ENCODE data around the gene CNTN6. TPM values are rescaled to one million over a fixed set of nuclear protein-coding genes. Genes with fewer than 3 reads are reported as not detected.

Gene CNTN6
- total and polyA plus RNA-seq, 12 donors: 0.01 to 0.22 (median 0.11) TPM; not detected in 9

- WGBS, 2 donors: 49 to 69% methylated on average over 6 of the region's 6 CpGs
- TF ChIP-seq, protein P1, sequence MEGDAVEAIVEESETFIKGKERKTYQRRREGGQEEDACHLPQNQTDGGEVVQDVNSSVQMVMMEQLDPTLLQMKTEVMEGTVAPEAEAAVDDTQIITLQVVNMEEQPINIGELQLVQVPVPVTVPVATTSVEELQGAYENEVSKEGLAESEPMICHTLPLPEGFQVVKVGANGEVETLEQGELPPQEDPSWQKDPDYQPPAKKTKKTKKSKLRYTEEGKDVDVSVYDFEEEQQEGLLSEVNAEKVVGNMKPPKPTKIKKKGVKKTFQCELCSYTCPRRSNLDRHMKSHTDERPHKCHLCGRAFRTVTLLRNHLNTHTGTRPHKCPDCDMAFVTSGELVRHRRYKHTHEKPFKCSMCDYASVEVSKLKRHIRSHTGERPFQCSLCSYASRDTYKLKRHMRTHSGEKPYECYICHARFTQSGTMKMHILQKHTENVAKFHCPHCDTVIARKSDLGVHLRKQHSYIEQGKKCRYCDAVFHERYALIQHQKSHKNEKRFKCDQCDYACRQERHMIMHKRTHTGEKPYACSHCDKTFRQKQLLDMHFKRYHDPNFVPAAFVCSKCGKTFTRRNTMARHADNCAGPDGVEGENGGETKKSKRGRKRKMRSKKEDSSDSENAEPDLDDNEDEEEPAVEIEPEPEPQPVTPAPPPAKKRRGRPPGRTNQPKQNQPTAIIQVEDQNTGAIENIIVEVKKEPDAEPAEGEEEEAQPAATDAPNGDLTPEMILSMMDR (IDR thresholded peaks at IDR 0.05): no peak
- intact Hi-C loops (cut with DNase I): no loop called here
These were observed 225.6 kb downstream of the CNTN6 start for GRCh38 chr3:1318296-1319005.

GRCh38 chr3:1326546-1326945, 233.7 kb downstream of the CNTN6 start:
- intact Hi-C loops (cut with DNase I): no loop called here
- Histone ChIP-seq H3K36me3 (no peaks in the 10 kb centered on the region), H3K4me3 (no peak overlapping the region), H3K9me3 (peaks cover 0 to 4% (median 0%) of the 10 kb centered on the region in 11 donors), H3K27me3 (no peaks in the 10 kb centered on the region), H3K27ac (no peak overlapping the region), H3K4me1 (no peaks in the 10 kb centered on the region)
- TF ChIP-seq, protein P1 (IDR thresholded peaks at IDR 0.05): no peak
- DNase-seq (no peak), ATAC-seq (no peak)

More at GRCh38 chr3:1318296-1319005, 225.6 kb downstream of the CNTN6 start:
- H3K36me3 ChIP-seq: no peaks in the 10 kb centered on the region
- H3K4me3 ChIP-seq: no peak overlapping the region
- DNase-seq (no peak), ATAC-seq (no peak)
- H3K27ac ChIP-seq: no peak overlapping the region
- H3K27me3 ChIP-seq: no peaks in the 10 kb centered on the region
- peaks cover 0 to 2% (median 0%) of the 10 kb centered on the region in 11 donors for H3K9me3 ChIP-seq
- H3K4me1 ChIP-seq: no peaks in the 10 kb centered on the region

DNA sequence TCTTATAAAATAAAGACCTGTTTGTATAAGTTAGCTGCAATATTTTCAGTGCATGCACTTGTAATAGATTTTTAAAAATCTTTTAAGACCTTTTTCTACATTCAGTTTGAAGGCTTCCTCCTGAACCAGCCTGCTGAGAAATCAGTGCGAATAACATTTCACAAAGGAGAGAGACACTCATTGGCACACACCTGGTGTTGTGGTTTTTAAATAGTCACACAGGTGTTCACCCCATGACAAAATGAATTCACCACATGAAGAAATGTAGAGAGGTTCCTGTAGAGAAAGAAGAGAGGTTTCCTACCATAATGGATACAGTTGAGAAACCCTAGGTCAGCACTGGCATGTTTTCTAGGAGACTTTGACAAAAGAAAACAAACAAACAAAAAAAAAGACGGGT, 237.3 kb downstream of the CNTN6 start:
- TF ChIP-seq, protein P1 (IDR thresholded peaks at IDR 0.05): no peak
- no peak overlapping the region for H3K4me3 ChIP-seq
- WGBS, 2 donors: 80 to 83% methylated on average over 2 of the region's 2 CpGs
- no peaks in the 10 kb centered on the region for H3K27me3 ChIP-seq
- no peaks in the 10 kb centered on the region for H3K9me3 ChIP-seq
- ATAC-seq (no peak), DNase-seq (no peak)
- no peak overlapping the region for H3K27ac ChIP-seq
- intact Hi-C loops (cut with DNase I): no loop called here
- no peaks in the 10 kb centered on the region for H3K4me1 ChIP-seq
- no peaks in the 10 kb centered on the region for H3K36me3 ChIP-seq

DNA sequence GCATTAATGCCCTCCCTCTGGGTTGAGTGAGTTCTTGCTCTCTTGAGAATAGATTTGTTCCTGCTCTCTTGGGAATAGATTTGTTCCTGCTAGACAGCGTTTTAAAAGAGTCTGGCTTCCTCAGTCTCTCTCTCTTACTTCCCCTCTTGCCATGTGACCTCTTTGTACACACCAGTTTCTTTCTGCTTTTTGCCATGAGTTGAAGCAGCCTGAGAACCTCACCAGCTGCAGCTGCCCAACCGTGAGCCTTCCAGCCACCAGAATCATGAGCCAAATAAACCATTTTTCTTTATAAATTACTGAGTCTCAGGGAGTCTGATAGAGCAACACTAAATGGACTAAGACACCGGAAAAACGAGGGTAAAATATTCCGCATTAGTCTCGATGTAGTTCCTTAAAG, 253.6 kb downstream of the CNTN6 start:
- WGBS, 2 donors: 79 to 80% methylated on average over 6 of the region's 6 CpGs
- DNase-seq (no peak), ATAC-seq (no peak)
- TF ChIP-seq, protein P1 (IDR thresholded peaks at IDR 0.05): no peak
- Histone ChIP-seq H3K27me3 (no peaks in the 10 kb centered on the region), H3K4me3 (no peak overlapping the region), H3K4me1 (no peaks in the 10 kb centered on the region), H3K36me3 (no peaks in the 10 kb centered on the region), H3K9me3 (no peaks in the 10 kb centered on the region), H3K27ac (no peak overlapping the region)
- intact Hi-C loops (cut with DNase I): no loop called here

All from heart right ventricle (tissue), 16 donors.